HepG2 (cell line): ENCODE measurements around the gene WNT5A. TPM values are rescaled to one million over a fixed set of nuclear protein-coding genes. Genes with fewer than 3 reads are reported as not detected.

Experiments used
- ATAC-seq: fragments of 200-7000 bp; cut with Tn5 transposase; 3 replicates; pipeline ENCODE4 v1.9.1; 2020; ENCODE audit warnings: mild to moderate bottlenecking, moderate library complexity
- BruUV-seq: library from RNA; stranded (reverse); fragments of 400-500 nt; replicated peaks from 2 replicates; lab custom pipeline; 2021; lab: Mats Ljungman, UMichigan
- CTCF ChIA-PET: fragments of 300-600 bp; formaldehyde crosslinking; extraction: SDS; loops from one replicate; lab custom pipeline; 2021; ENCODE audit warnings: low total read pairs, inconsistent platforms, low intra/inter-chr PET ratio; lab: Yijun Ruan, JAX
- POLR2A ChIA-PET: fragments of 350-600 bp; sonication (Branson Sonifier 250); formaldehyde crosslinking; loops from one replicate; lab custom pipeline; 2020; ENCODE audit warnings: antibody characterized with exemption, inconsistent platforms; lab: Yijun Ruan, JAX
- DNase-seq: peaks from one replicate; pipeline ENCODE4 v3.0.0-alpha.2; 2015; ENCODE audit warnings: low spot score
- FAIRE-seq: peaks from 3 replicates; lab custom pipeline; 2011; peaks lifted over from hg19 to GRCh38; lab: Jason Lieb, UNC
- H2AFZ ChIP-seq: one replicate; pipeline ENCODE4 v1.6.1; 2011; ENCODE audit warnings: low read length, inconsistent platforms
- H3K27ac ChIP-seq: fragments of 300-600 bp; 3 replicates; pipeline ENCODE4 v1.8.0; 2011; ENCODE audit warnings: mixed run types, mild to moderate bottlenecking, mixed read lengths, low read length, inconsistent platforms; ENCODE audit not compliant: insufficient read depth; ENCODE audit errors: extremely low read length
- H3K27me3 ChIP-seq, 2 experiments: fragments of 200-600 bp in 1 of 2; 2 replicates in 1 of 2; 3 replicates in 1 of 2; pipeline versions ENCODE4 v1.6.0 to v1.8.0; 2011; ENCODE audit warnings: low read length in 2 of 2, mild to moderate bottlenecking in 2 of 2, moderate library complexity in 2 of 2, inconsistent platforms in 1 of 2; ENCODE audit not compliant: insufficient read depth in 2 of 2, control insufficient read depth in 1 of 2
- H3K36me3 ChIP-seq, 2 experiments: fragments of 200-600 bp in 1 of 2; replicated peaks in 1 of 2; 2 replicates in 1 of 2; 3 replicates in 1 of 2; pipeline versions ENCODE4 v1.5.1 to v1.8.0; 2011; ENCODE audit warnings: low read length in 2 of 2, inconsistent platforms in 1 of 2; ENCODE audit not compliant: insufficient read depth in 2 of 2, control insufficient read depth in 1 of 2
- H3K4me1 ChIP-seq: 2 replicates; pipeline ENCODE4 v1.5.1; 2012; ENCODE audit warnings: low read length, inconsistent platforms; ENCODE audit not compliant: insufficient read depth
- H3K4me2 ChIP-seq: 2 replicates; pipeline ENCODE4 v1.6.0; 2011; ENCODE audit warnings: low read depth, low read length, inconsistent platforms
- H3K4me3 ChIP-seq, 3 experiments: fragments of 200-600 bp in 1 of 3; sonication (generic), shearing (Covaris generic) in 1 of 3; replicated peaks in 1 of 3; 2 replicates each; pipeline ENCODE4 v1.5.1; 2011 to 2016; ENCODE audit warnings: low read length in 3 of 3, inconsistent platforms in 2 of 3, low read depth in 2 of 3, mild to moderate bottlenecking in 2 of 3, control low read depth in 1 of 3, mixed read lengths in 1 of 3; ENCODE audit not compliant: insufficient read depth in 1 of 3
- H3K79me2 ChIP-seq: one replicate; pipeline ENCODE4 v1.6.1; 2011; ENCODE audit warnings: low read length, inconsistent platforms; ENCODE audit not compliant: insufficient read depth
- H3K9ac ChIP-seq: 2 replicates; pipeline ENCODE4 v1.6.0; 2011; ENCODE audit warnings: mild to moderate bottlenecking, low read depth, low read length, inconsistent platforms; ENCODE audit not compliant: insufficient read depth
- H3K9me3 ChIP-seq: 2 replicates; pipeline ENCODE4 v1.5.1; 2012; ENCODE audit warnings: mild to moderate bottlenecking, low read length
- H4K20me1 ChIP-seq: 2 replicates; pipeline ENCODE4 v1.6.0; 2011; ENCODE audit warnings: inconsistent platforms, mild to moderate bottlenecking, low read length, moderate library complexity; ENCODE audit not compliant: insufficient read depth
- CBX1 ChIP-seq: IDR thresholded peaks from one replicate; pipeline ENCODE4 v1.6.1; 2016; ENCODE audit warnings: antibody characterized with exemption, low read depth
- KDM4B ChIP-seq: sonication (generic); formaldehyde crosslinking; IDR thresholded peaks from 2 replicates; pipeline ENCODE4 v1.4.0; 2020; ENCODE audit warnings: missing genetic modification reagents
- KIAA2018 ChIP-seq: sonication (generic); formaldehyde crosslinking; IDR thresholded peaks from 2 replicates; pipeline ENCODE4 v1.5.0; 2020; ENCODE audit warnings: mild to moderate bottlenecking, missing genetic modification reagents, borderline replicate concordance
- ZNF556 ChIP-seq: sonication (generic); formaldehyde crosslinking; IDR thresholded peaks from 2 replicates; pipeline ENCODE4 v1.4.0; 2020; ENCODE audit warnings: mild to moderate bottlenecking, missing genetic modification reagents, borderline replicate concordance
- ZNF878 ChIP-seq: sonication (generic); formaldehyde crosslinking; IDR thresholded peaks from 2 replicates; pipeline ENCODE4 v1.8.1; 2023; ENCODE audit warnings: mild to moderate bottlenecking, missing genetic modification reagents, moderate library complexity
- WGBS: methylation state at CpG from one replicate; pipeline ENCODE4 v1.1.6; 2017; ENCODE audit warnings: low lambda C conversion rate; 5-methylcytosine and 5-hydroxymethylcytosine counted together
- in situ Hi-C: cut with HindIII; loops from 2 replicates; pipeline ENCODE4 v1.10.0; 2017; ENCODE audit warnings: low pct_unique_long_range_greater_than_20kb; ENCODE audit not compliant: extremely low pct_ligation_motif_present
- intact Hi-C: fragments of 100-400 bp; cut with micrococcal nuclease; formaldehyde crosslinking; loops from one replicate; pipeline ENCODE4 v1.10.0; 2022; ENCODE audit not compliant: unreplicated experiment
- polyA plus RNA-seq, 8 experiments: library from polyadenylated mRNA; depleted of rRNA in 3 of 8; stranded (reverse) in 7 of 8; unstranded in 1 of 8; fragments of >200 nt; fragmentation: Illumina TruSeq in 4 of 8; extraction: Trizol in 4 of 8; gene quantifications; 2 replicates each; pipeline versions ENCODE4 v1.2.1 to v1.2.3, GENCODE V29; 2011 to 2016; ENCODE audit warnings: low read depth in 4 of 8, missing spikeins in 1 of 8, mixed read lengths in 1 of 8; ENCODE audit not compliant: insufficient read depth in 1 of 8
- total RNA-seq, 5 experiments: library from RNA; depleted of rRNA; stranded (reverse); fragments of >200 nt; fragmentation: Illumina TruSeq; extraction: Trizol; gene quantifications; 2 replicates each; pipeline ENCODE4 v1.2.3, GENCODE V29; 2016; ENCODE audit warnings: low read depth in 1 of 5
- TF ChIP-seq, protein P1 (sequence below): sonication (generic); formaldehyde crosslinking; IDR thresholded peaks from 2 replicates; pipeline ENCODE4 v1.4.0; 2020; ENCODE audit warnings: missing genetic modification reagents, borderline replicate concordance
- TF ChIP-seq, protein P2 (sequence below): sonication (generic); formaldehyde crosslinking; IDR thresholded peaks from 2 replicates; pipeline ENCODE4 v1.4.0; 2020; ENCODE audit warnings: mild to moderate bottlenecking, missing genetic modification reagents, borderline replicate concordance
- TF ChIP-seq, protein P3 (sequence below): sonication (generic); formaldehyde crosslinking; conservative IDR thresholded peaks from 2 replicates; pipeline ENCODE4 v1.4.0; 2020; ENCODE audit warnings: mild to moderate bottlenecking, missing genetic modification reagents, moderate library complexity

The WNT5A gene
- total and polyA plus RNA-seq, 2 of the 13 experiments (the other 11 are each of a cell fraction or from before 2014, with no cell fraction given): not detected

GRCh38 chr3:55532806-55533205, 45.7 kb upstream of the WNT5A start:
- intact Hi-C loops (no loop called here), in situ Hi-C loops (no loop called here)
- no peaks in the 10 kb centered on the region for H3K36me3 ChIP-seq
- H3K4me3 ChIP-seq: no peak overlapping the region
- DNase-seq (no peak), ATAC-seq (no peak), FAIRE-seq (no peak)
- H3K9me3 ChIP-seq: no peaks in the 10 kb centered on the region
- H3K4me2 ChIP-seq: no peak overlapping the region
- no peak overlapping the region for H2AFZ ChIP-seq
- no peaks in the 10 kb centered on the region for H3K4me1 ChIP-seq
- WGBS: 51% methylated on average over 3 of the region's 3 CpGs
- no peaks in the 10 kb centered on the region for H3K79me2 ChIP-seq
- no peaks in the 10 kb centered on the region; a peak in 1 of 5 replicates for H3K27me3 ChIP-seq
- H3K27ac ChIP-seq: no peak overlapping the region
- POLR2A ChIA-PET: no interaction called here
- TF ChIP-seq, protein P1, sequence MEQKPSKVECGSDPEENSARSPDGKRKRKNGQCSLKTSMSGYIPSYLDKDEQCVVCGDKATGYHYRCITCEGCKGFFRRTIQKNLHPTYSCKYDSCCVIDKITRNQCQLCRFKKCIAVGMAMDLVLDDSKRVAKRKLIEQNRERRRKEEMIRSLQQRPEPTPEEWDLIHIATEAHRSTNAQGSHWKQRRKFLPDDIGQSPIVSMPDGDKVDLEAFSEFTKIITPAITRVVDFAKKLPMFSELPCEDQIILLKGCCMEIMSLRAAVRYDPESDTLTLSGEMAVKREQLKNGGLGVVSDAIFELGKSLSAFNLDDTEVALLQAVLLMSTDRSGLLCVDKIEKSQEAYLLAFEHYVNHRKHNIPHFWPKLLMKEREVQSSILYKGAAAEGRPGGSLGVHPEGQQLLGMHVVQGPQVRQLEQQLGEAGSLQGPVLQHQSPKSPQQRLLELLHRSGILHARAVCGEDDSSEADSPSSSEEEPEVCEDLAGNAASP: no peak
- TF ChIP-seq CBX1 (no peak), ZNF878 (CRISPR knock-in tag) (no peak), KIAA2018 (CRISPR knock-in tag) (no peak), ZNF556 (CRISPR knock-in tag) (no peak), KDM4B (no peak)
- TF ChIP-seq, protein P2, sequence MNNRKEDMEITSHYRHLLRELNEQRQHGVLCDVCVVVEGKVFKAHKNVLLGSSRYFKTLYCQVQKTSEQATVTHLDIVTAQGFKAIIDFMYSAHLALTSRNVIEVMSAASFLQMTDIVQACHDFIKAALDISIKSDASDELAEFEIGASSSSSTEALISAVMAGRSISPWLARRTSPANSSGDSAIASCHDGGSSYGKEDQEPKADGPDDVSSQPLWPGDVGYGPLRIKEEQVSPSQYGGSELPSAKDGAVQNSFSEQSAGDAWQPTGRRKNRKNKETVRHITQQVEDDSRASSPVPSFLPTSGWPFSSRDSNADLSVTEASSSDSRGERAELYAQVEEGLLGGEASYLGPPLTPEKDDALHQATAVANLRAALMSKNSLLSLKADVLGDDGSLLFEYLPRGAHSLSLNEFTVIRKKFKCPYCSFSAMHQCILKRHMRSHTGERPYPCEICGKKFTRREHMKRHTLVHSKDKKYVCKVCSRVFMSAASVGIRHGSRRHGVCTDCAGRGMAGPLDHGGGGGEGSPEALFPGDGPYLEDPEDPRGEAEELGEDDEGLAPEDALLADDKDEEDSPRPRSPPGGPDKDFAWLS: no peak
- TF ChIP-seq, protein P3, sequence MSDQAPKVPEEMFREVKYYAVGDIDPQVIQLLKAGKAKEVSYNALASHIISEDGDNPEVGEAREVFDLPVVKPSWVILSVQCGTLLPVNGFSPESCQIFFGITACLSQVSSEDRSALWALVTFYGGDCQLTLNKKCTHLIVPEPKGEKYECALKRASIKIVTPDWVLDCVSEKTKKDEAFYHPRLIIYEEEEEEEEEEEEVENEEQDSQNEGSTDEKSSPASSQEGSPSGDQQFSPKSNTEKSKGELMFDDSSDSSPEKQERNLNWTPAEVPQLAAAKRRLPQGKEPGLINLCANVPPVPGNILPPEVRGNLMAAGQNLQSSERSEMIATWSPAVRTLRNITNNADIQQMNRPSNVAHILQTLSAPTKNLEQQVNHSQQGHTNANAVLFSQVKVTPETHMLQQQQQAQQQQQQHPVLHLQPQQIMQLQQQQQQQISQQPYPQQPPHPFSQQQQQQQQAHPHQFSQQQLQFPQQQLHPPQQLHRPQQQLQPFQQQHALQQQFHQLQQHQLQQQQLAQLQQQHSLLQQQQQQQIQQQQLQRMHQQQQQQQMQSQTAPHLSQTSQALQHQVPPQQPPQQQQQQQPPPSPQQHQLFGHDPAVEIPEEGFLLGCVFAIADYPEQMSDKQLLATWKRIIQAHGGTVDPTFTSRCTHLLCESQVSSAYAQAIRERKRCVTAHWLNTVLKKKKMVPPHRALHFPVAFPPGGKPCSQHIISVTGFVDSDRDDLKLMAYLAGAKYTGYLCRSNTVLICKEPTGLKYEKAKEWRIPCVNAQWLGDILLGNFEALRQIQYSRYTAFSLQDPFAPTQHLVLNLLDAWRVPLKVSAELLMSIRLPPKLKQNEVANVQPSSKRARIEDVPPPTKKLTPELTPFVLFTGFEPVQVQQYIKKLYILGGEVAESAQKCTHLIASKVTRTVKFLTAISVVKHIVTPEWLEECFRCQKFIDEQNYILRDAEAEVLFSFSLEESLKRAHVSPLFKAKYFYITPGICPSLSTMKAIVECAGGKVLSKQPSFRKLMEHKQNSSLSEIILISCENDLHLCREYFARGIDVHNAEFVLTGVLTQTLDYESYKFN (CRISPR knock-in tag): no peak
- TF ChIP-seq, all 625 proteins: peak for 0
- no peak overlapping the region for H3K9ac ChIP-seq
- no peaks in the 10 kb centered on the region for H4K20me1 ChIP-seq
- BruUV-seq: no TSS peak
- CTCF ChIA-PET: no interaction called here
